ENCODE measurements around the gene CLINT1. TPM values are rescaled to one million over a fixed set of nuclear protein-coding genes. Genes with fewer than 3 reads are reported as not detected.

Gene CLINT1
- total RNA-seq, 1 donor from 2014 or later, result 48.6 TPM

- Histone ChIP-seq H3K27ac (replicated peaks) (peak overlapping the region; percentile 61), H3K4me3 (no peak overlapping the region), H3K9me3 (replicated peaks) (no peaks in the 10 kb centered on the region), H3K27me3 (ENCODE audit: low read depth) (no peaks in the 10 kb centered on the region), H3K4me1 (peaks cover 77% of the 10 kb centered on the region), H3K36me3 (no peaks in the 10 kb centered on the region)
- no peak for TF ChIP-seq CTCF (IDR thresholded peaks at IDR 0.05; ENCODE audit: borderline replicate concordance)
- intact Hi-C loops (cut with micrococcal nuclease), result loop anchor here (5.0 kb wide), 1 partner anchor 35 kb away; the partner anchor contains the start of gene CLINT1
- DNase-seq, result no peak
Observed at GRCh38 chr5:157821822-157822622, 36.9 kb downstream of the CLINT1 start.

- DNase-seq, result no peak
- no peaks in the 10 kb centered on the region for H3K27me3 ChIP-seq (ENCODE audit: low read depth)
- intact Hi-C loops (cut with micrococcal nuclease), result loop anchor here (5.0 kb wide), 1 partner anchor 36 kb away; the partner anchor contains the start of gene CLINT1
- peaks cover 71% of the 10 kb centered on the region for H3K4me1 ChIP-seq
- H3K36me3 ChIP-seq, result no peaks in the 10 kb centered on the region
- no peak for TF ChIP-seq CTCF (IDR thresholded peaks at IDR 0.05; ENCODE audit: borderline replicate concordance)
- peak overlapping the region; percentile 61 for H3K27ac ChIP-seq (replicated peaks)
- no peak overlapping the region for H3K4me3 ChIP-seq
- H3K9me3 ChIP-seq (replicated peaks), result no peaks in the 10 kb centered on the region
Observed at GRCh38 chr5:157821405-157821804, 37.5 kb downstream of the CLINT1 start.

- intact Hi-C loops (cut with micrococcal nuclease), result loop anchor here (5.0 kb wide), 1 partner anchor 37 kb away; the partner anchor contains the start of gene CLINT1
Observed at GRCh38 chr5:157820593-157821252, 38.2 kb downstream of the CLINT1 start.

GRCh38 chr5:157819502-157820115 lies 39.3 kb downstream of the CLINT1 start:
- intact Hi-C loops (cut with micrococcal nuclease), result loop anchor here (5.0 to 10.0 kb wide), 3 partner anchors 38 to 178 kb away; partner anchors contain the start of gene CLINT1
- no peaks in the 10 kb centered on the region for H3K36me3 ChIP-seq
- no peaks in the 10 kb centered on the region for H3K27me3 ChIP-seq (ENCODE audit: low read depth)
- H3K27ac ChIP-seq (replicated peaks), result peak overlapping the region; percentile 61
- DNase-seq, result no peak
- no peak for TF ChIP-seq CTCF (IDR thresholded peaks at IDR 0.05; ENCODE audit: borderline replicate concordance)
- no peak overlapping the region for H3K4me3 ChIP-seq
- H3K4me1 ChIP-seq, result peaks cover 53% of the 10 kb centered on the region
- H3K9me3 ChIP-seq (replicated peaks), result no peaks in the 10 kb centered on the region

More at GRCh38 chr5:157820593-157821252, 38.2 kb downstream of the CLINT1 start:
- Histone ChIP-seq H3K4me3 (no peak overlapping the region), H3K9me3 (replicated peaks) (no peaks in the 10 kb centered on the region), H3K4me1 (peaks cover 64% of the 10 kb centered on the region), H3K36me3 (no peaks in the 10 kb centered on the region), H3K27me3 (ENCODE audit: low read depth) (no peaks in the 10 kb centered on the region), H3K27ac (replicated peaks) (peak overlapping the region; percentile 61)
- peak; percentile 66 for TF ChIP-seq CTCF (IDR thresholded peaks at IDR 0.05; ENCODE audit: borderline replicate concordance)
- no peak for DNase-seq

GRCh38 chr5:157818368-157818767 lies 40.6 kb downstream of the CLINT1 start:
- H3K9me3 ChIP-seq (replicated peaks), result no peaks in the 10 kb centered on the region
- H3K4me3 ChIP-seq, result no peak overlapping the region
- no peak overlapping the region for H3K27ac ChIP-seq (replicated peaks)
- H3K27me3 ChIP-seq (ENCODE audit: low read depth), result no peaks in the 10 kb centered on the region
- intact Hi-C loops (cut with micrococcal nuclease), result loop anchor here (5.0 to 10.0 kb wide), 2 partner anchors 126 to 179 kb away; no protein-coding TSS in a partner anchor
- peaks cover 47% of the 10 kb centered on the region for H3K4me1 ChIP-seq
- no peak for TF ChIP-seq CTCF (IDR thresholded peaks at IDR 0.05; ENCODE audit: borderline replicate concordance)
- DNase-seq, result no peak
- peaks cover 8% of the 10 kb centered on the region for H3K36me3 ChIP-seq

Data from left ventricle myocardium inferior (tissue), 1 donor.